ENCODE measurements around the gene PHLDB2. TPM values are rescaled to one million over a fixed set of nuclear protein-coding genes. Genes with fewer than 3 reads are reported as not detected.

Gene PHLDB2
- total RNA-seq, 6 donors from 2014 or later, result 22.4 to 67.1 (median 42.7) TPM

DNA sequence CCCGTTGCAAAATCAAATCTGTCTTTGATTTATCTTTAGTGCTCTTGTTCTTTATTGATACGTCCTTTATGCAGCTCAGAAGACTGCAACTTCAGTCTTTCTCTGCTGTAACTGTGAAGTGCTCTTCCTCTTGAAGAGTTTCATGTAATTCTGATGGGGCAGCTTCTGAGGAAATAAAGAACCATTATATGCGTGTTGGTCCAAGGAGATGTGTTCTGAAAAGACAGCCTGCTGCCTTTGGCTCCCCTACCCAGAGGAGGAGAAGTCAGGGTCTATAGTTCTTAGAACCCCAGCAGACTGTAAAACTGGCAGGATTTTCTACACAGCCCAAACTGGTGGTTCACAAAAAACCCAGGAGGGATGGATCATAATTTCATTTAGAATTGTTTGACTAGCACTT, 97.4 kb downstream of the PHLDB2 start:
- WGBS, 2 donors, result 84 to 92% methylated on average over 3 of the region's 3 CpGs
- ATAC-seq (ENCODE audit: low FRiP score in 2 of 2), result no peak

GRCh38 chr3:111956995-111957734, 98.1 kb downstream of the PHLDB2 start:
- 74 to 79% methylated on average over 4 of the region's 4 CpGs for WGBS, 2 donors
- no peaks in the 10 kb centered on the region for H3K4me1 ChIP-seq
- no peak overlapping the region for H3K4me3 ChIP-seq
- ATAC-seq (ENCODE audit: low FRiP score in 2 of 2), result no peak
- H3K27ac ChIP-seq, result no peak overlapping the region
- no peaks in the 10 kb centered on the region for H3K27me3 ChIP-seq
- TF ChIP-seq POLR2A (IDR thresholded peaks at IDR 0.05), result no peak
- TF ChIP-seq, protein P1, sequence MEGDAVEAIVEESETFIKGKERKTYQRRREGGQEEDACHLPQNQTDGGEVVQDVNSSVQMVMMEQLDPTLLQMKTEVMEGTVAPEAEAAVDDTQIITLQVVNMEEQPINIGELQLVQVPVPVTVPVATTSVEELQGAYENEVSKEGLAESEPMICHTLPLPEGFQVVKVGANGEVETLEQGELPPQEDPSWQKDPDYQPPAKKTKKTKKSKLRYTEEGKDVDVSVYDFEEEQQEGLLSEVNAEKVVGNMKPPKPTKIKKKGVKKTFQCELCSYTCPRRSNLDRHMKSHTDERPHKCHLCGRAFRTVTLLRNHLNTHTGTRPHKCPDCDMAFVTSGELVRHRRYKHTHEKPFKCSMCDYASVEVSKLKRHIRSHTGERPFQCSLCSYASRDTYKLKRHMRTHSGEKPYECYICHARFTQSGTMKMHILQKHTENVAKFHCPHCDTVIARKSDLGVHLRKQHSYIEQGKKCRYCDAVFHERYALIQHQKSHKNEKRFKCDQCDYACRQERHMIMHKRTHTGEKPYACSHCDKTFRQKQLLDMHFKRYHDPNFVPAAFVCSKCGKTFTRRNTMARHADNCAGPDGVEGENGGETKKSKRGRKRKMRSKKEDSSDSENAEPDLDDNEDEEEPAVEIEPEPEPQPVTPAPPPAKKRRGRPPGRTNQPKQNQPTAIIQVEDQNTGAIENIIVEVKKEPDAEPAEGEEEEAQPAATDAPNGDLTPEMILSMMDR (IDR thresholded peaks at IDR 0.05), result no peak
- no peak for TF ChIP-seq EP300 (IDR thresholded peaks at IDR 0.05)
- TF ChIP-seq POLR2AphosphoS5 (IDR thresholded peaks at IDR 0.05), result no peak
- peaks cover 0 to 10% (median 0%) of the 10 kb centered on the region in 4 donors for H3K36me3 ChIP-seq
- H3K9me3 ChIP-seq, result no peaks in the 10 kb centered on the region
- no peak for DNase-seq

More for the DNA sequence above, 97.4 kb downstream of the PHLDB2 start:
- Histone ChIP-seq H3K4me3 (no peak overlapping the region), H3K4me1 (no peaks in the 10 kb centered on the region), H3K27me3 (no peaks in the 10 kb centered on the region), H3K9me3 (no peaks in the 10 kb centered on the region), H3K27ac (no peak overlapping the region), H3K36me3 (peaks cover 0 to 10% (median 0%) of the 10 kb centered on the region in 4 donors)
- TF ChIP-seq POLR2AphosphoS5 (IDR thresholded peaks at IDR 0.05) (no peak), EP300 (IDR thresholded peaks at IDR 0.05) (no peak), POLR2A (IDR thresholded peaks at IDR 0.05) (no peak)
- TF ChIP-seq, protein P1 (IDR thresholded peaks at IDR 0.05), result no peak
- DNase-seq, result no peak

DNA sequence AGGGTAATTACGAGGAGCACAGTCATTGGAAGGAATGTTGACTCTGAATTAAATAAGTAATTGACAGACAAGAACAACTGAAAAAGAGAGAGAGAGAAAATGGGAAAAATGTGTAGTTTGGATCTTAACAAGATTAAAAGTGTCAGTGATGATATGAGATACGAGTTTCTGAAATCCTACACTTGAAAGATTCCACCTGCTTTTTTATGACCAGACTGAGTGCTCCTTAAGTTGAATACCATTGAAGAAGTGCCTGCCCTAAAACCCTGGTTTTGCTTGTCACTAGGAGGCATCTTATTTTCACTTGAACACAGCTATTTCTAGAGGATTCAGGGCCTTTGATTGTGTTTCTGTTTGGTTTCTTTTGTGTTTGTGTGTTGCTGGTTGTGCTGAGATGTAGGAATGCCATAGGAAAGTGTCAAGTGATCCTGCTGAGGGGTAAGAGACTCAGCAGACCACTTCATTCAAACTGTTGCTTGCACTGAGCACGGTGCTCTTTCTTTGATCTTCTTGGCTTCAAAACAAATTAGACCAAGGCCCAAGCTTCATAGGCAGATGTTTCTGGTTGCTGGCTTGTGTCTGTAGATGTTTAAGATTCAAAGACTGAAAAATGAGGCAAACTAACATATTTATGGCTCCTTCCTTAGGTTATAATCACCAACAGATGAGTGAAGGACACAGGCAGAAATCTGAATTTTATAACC, 102.5 kb downstream of the PHLDB2 start:
- Histone ChIP-seq H3K4me1 (peaks cover 0 to 1% (median 0%) of the 10 kb centered on the region in 4 donors), H3K9me3 (no peaks in the 10 kb centered on the region), H3K36me3 (peaks cover 0 to 6% (median 0%) of the 10 kb centered on the region in 4 donors), H3K27ac (no peak overlapping the region), H3K27me3 (no peaks in the 10 kb centered on the region), H3K4me3 (no peak overlapping the region)
- TF ChIP-seq, protein P1 (IDR thresholded peaks at IDR 0.05), result no peak
- TF ChIP-seq EP300 (IDR thresholded peaks at IDR 0.05) (no peak), POLR2AphosphoS5 (IDR thresholded peaks at IDR 0.05) (no peak), POLR2A (IDR thresholded peaks at IDR 0.05) (no peak)
- DNase-seq (no peak), ATAC-seq (ENCODE audit: low FRiP score in 2 of 2) (no peak)
- WGBS, 2 donors, result 68 to 70% methylated on average over 3 of the region's 3 CpGs

- WGBS, 2 donors, result 63 to 82% methylated on average over 1 of the region's 1 CpG
- Histone ChIP-seq H3K9me3 (no peaks in the 10 kb centered on the region), H3K27me3 (no peaks in the 10 kb centered on the region), H3K36me3 (peaks cover 0 to 6% (median 0%) of the 10 kb centered on the region in 4 donors), H3K27ac (peak overlapping the region in 1 of 4 donors; percentile 11), H3K4me1 (peaks cover 4 to 13% (median 9%) of the 10 kb centered on the region in 4 donors), H3K4me3 (no peak overlapping the region)
- DNase-seq (no peak), ATAC-seq (ENCODE audit: low FRiP score in 2 of 2) (peak in 1 of 2 donors; percentile 36)
- no peak for TF ChIP-seq POLR2A (IDR thresholded peaks at IDR 0.05)
- no peak for TF ChIP-seq POLR2AphosphoS5 (IDR thresholded peaks at IDR 0.05)
- TF ChIP-seq, protein P1 (IDR thresholded peaks at IDR 0.05), result no peak
- no peak for TF ChIP-seq EP300 (IDR thresholded peaks at IDR 0.05)
These were observed 104.4 kb downstream of the PHLDB2 start for GRCh38 chr3:111963424-111963823.

Data from upper lobe of left lung (tissue), 6 donors.